H1 (cell line): ENCODE data around the gene DPM2. TPM values are rescaled to one million over a fixed set of nuclear protein-coding genes. Genes with fewer than 3 reads are reported as not detected.

ENCODE experiments used
- CTCF ChIA-PET: fragments of 300-600 bp; sonication (Branson Sonifier 250); formaldehyde crosslinking; loops from one replicate; lab custom pipeline; 2021; ENCODE audit not compliant: partially characterized antibody; lab: Charles Lee
- POLR2A ChIA-PET: fragments of 300-600 bp; sonication (Branson Sonifier 250); formaldehyde crosslinking; loops from one replicate; lab custom pipeline; 2021; ENCODE audit warnings: inconsistent platforms; ENCODE audit not compliant: partially characterized antibody; lab: Charles Lee
- DNase-seq, 2 experiments: peaks; one replicate each; pipeline versions ENCODE4 v3.0.0 to v3.0.0-alpha.2; 2010 to 2022; ENCODE audit warnings: low spot score in 2 of 2, low read depth in 1 of 2, mixed read lengths in 1 of 2
- FAIRE-seq: peaks from 2 replicates; lab custom pipeline; 2011; peaks lifted over from hg19 to GRCh38; lab: Jason Lieb, UNC
- H2AFZ ChIP-seq: 2 replicates; pipeline ENCODE4 v1.8.1; 2012; ENCODE audit warnings: low read length, inconsistent platforms
- H2AK5ac ChIP-seq: 2 replicates; pipeline ENCODE4 v1.6.1; 2013; ENCODE audit warnings: low read depth, low read length
- H2BK120ac ChIP-seq: replicated peaks from 2 replicates; pipeline ENCODE3; 2013; ENCODE audit warnings: low read depth, low read length, inconsistent platforms
- H2BK12ac ChIP-seq: 2 replicates; pipeline ENCODE4 v1.6.1; 2013; ENCODE audit warnings: low read depth, low read length
- H2BK15ac ChIP-seq: 2 replicates; pipeline ENCODE4 v1.6.1; 2013; ENCODE audit warnings: low read length
- H2BK20ac ChIP-seq: 2 replicates; pipeline ENCODE4 v1.6.1; 2013; ENCODE audit warnings: low read length
- H2BK5ac ChIP-seq: 2 replicates; pipeline ENCODE4 v1.6.1; 2013; ENCODE audit warnings: low read depth, low read length
- H3K14ac ChIP-seq: 2 replicates; pipeline ENCODE4 v1.6.1; 2013; ENCODE audit warnings: inconsistent platforms; ENCODE audit not compliant: insufficient read length
- H3K18ac ChIP-seq: 2 replicates; pipeline ENCODE4 v1.6.1; 2013; ENCODE audit warnings: low read length; ENCODE audit errors: extremely low read depth
- H3K23ac ChIP-seq: 2 replicates; pipeline ENCODE4 v1.6.1; 2013; ENCODE audit warnings: inconsistent platforms; ENCODE audit not compliant: insufficient read length
- H3K23me2 ChIP-seq: 2 replicates; pipeline ENCODE4 v1.6.1; 2013; ENCODE audit warnings: low read depth, low read length
- H3K27ac ChIP-seq: 2 replicates; pipeline ENCODE4 v1.6.1; 2011; ENCODE audit warnings: low read depth, low read length, inconsistent platforms
- H3K27me3 ChIP-seq, 4 experiments: replicated peaks in 1 of 4; 1 replicate in 1 of 4; 2 replicates in 3 of 4; pipeline versions ENCODE4 v1.6.1 to v1.8.1; 2011 to 2013; ENCODE audit warnings: low read length in 3 of 4, mild to moderate bottlenecking in 3 of 4, inconsistent platforms in 2 of 4, mixed read lengths in 2 of 4, moderate library complexity in 1 of 4; ENCODE audit not compliant: control insufficient read depth in 3 of 4, insufficient read depth in 3 of 4; ENCODE audit errors: extremely low read depth in 1 of 4
- H3K36me3 ChIP-seq, 4 experiments: 2 replicates each; pipeline versions ENCODE4 v1.6.1 to v1.8.1; 2011 to 2013; ENCODE audit warnings: mild to moderate bottlenecking in 4 of 4, low read length in 3 of 4, moderate library complexity in 2 of 4, control low read depth in 1 of 4, inconsistent platforms in 1 of 4; ENCODE audit not compliant: insufficient read depth in 4 of 4, control insufficient read depth in 2 of 4
- H3K4ac ChIP-seq: replicated peaks from 2 replicates; pipeline ENCODE3; 2013; ENCODE audit warnings: low read length, low read depth, mixed read lengths, inconsistent platforms; ENCODE audit not compliant: insufficient read length
- H3K4me1 ChIP-seq, 4 experiments: replicated peaks in 1 of 4; 1 replicate in 1 of 4; 2 replicates in 3 of 4; pipeline versions ENCODE4 v1.6.1 to v1.8.1; 2011 to 2013; ENCODE audit warnings: low read length in 3 of 4, inconsistent platforms in 2 of 4, mixed read lengths in 1 of 4; ENCODE audit not compliant: insufficient read depth in 4 of 4, control insufficient read depth in 3 of 4
- H3K4me2 ChIP-seq, 2 experiments: 2 replicates each; pipeline versions ENCODE4 v1.6.1 to v1.8.1; 2011 to 2013; ENCODE audit warnings: low read depth in 2 of 2, low read length in 2 of 2, control low read depth in 1 of 2, inconsistent platforms in 1 of 2, mild to moderate bottlenecking in 1 of 2; ENCODE audit not compliant: insufficient read depth in 1 of 2
- H3K4me3 ChIP-seq, 4 experiments: fragments of 200-600, 300-600 bp in 1 of 4; sonication (generic), shearing (Covaris generic), sonication (Bioruptor Twin) in 1 of 4; 2 replicates each; pipeline versions ENCODE4 v1.5.1 to v1.8.1; 2011 to 2016; ENCODE audit warnings: low read length in 4 of 4, low read depth in 3 of 4, control low read depth in 2 of 4, inconsistent platforms in 2 of 4, mild to moderate bottlenecking in 2 of 4, mixed read lengths in 1 of 4, moderate library complexity in 1 of 4; ENCODE audit not compliant: insufficient read depth in 2 of 4; ENCODE audit errors: extremely low read depth in 1 of 4
- H3K56ac ChIP-seq: replicated peaks from 2 replicates; pipeline ENCODE3; 2013; ENCODE audit warnings: low read depth, mild to moderate bottlenecking, mixed read lengths, low read length, inconsistent platforms; ENCODE audit not compliant: insufficient read length
- H3K79me1 ChIP-seq: 2 replicates; pipeline ENCODE4 v1.6.1; 2013; ENCODE audit warnings: low read depth, low read length, control low read depth
- H3K79me2 ChIP-seq, 2 experiments: 2 replicates each; pipeline versions ENCODE4 v1.6.1 to v1.8.1; 2012 to 2013; ENCODE audit warnings: low read length in 2 of 2, mild to moderate bottlenecking in 2 of 2, inconsistent platforms in 1 of 2; ENCODE audit not compliant: insufficient read depth in 2 of 2, control insufficient read depth in 1 of 2
- H3K9ac ChIP-seq, 4 experiments: replicated peaks in 1 of 4; 1 replicate in 1 of 4; 2 replicates in 3 of 4; pipeline versions ENCODE4 v1.6.1 to v1.8.1; 2011 to 2013; ENCODE audit warnings: low read depth in 3 of 4, low read length in 3 of 4, control low read depth in 2 of 4, mild to moderate bottlenecking in 2 of 4, moderate library complexity in 2 of 4, inconsistent platforms in 1 of 4; ENCODE audit errors: extremely low read depth in 1 of 4
- H3K9me3 ChIP-seq, 2 experiments: 2 replicates each; pipeline versions ENCODE4 v1.6.1 to v1.8.1; 2012 to 2013; ENCODE audit warnings: mild to moderate bottlenecking in 2 of 2, moderate library complexity in 2 of 2, control low read depth in 1 of 2, inconsistent platforms in 1 of 2, low read depth in 1 of 2, low read length in 1 of 2, mixed read lengths in 1 of 2; ENCODE audit not compliant: insufficient read depth in 2 of 2
- H4K20me1 ChIP-seq, 2 experiments: replicated peaks in 1 of 2; 2 replicates each; pipeline versions ENCODE3 to v1.8.1; 2011 to 2013; ENCODE audit warnings: inconsistent platforms in 2 of 2, low read length in 2 of 2, mild to moderate bottlenecking in 1 of 2; ENCODE audit not compliant: insufficient read depth in 2 of 2, control insufficient read depth in 1 of 2
- H4K5ac ChIP-seq: 2 replicates; pipeline ENCODE4 v1.6.1; 2013; ENCODE audit warnings: low read length, low read depth, mixed read lengths, inconsistent platforms; ENCODE audit not compliant: insufficient read length
- H4K8ac ChIP-seq: 2 replicates; pipeline ENCODE4 v1.8.0; 2013; ENCODE audit warnings: mild to moderate bottlenecking, moderate library complexity, low read length, inconsistent platforms; ENCODE audit not compliant: insufficient read depth; ENCODE audit errors: extremely low read depth
- H4K91ac ChIP-seq: replicated peaks from 2 replicates; pipeline ENCODE3; 2013; ENCODE audit warnings: low read length, mixed read lengths, inconsistent platforms; ENCODE audit not compliant: insufficient read length
- CBX8 ChIP-seq: fragments of 300-800, 300-1000 bp; sonication (generic); IDR thresholded peaks from 2 replicates; pipeline ENCODE4 v1.7.1; 2016; ENCODE audit warnings: low read depth, low read length, borderline replicate concordance
- CHD1 ChIP-seq: IDR thresholded peaks from 2 replicates; pipeline ENCODE4 v1.6.1; 2012; ENCODE audit warnings: low read depth, low read length, improper control_type of control experiment
- CTBP2 ChIP-seq: IDR thresholded peaks from 2 replicates; pipeline ENCODE4 v1.7.0; 2011; ENCODE audit warnings: borderline replicate concordance, mild to moderate bottlenecking, moderate library complexity, mixed read lengths, low read length; ENCODE audit not compliant: insufficient read depth, insufficient read length
- EZH2 ChIP-seq: fragments of 200-600 bp; sonication (generic); IDR thresholded peaks from 2 replicates; pipeline ENCODE4 v1.7.1; 2012; ENCODE audit warnings: low read depth, mild to moderate bottlenecking, moderate library complexity, low read length, inconsistent platforms; ENCODE audit not compliant: severe bottlenecking
- KDM5A ChIP-seq: fragments of 200-600 bp; IDR thresholded peaks from 2 replicates; pipeline ENCODE4 v1.7.1; 2012; ENCODE audit warnings: mild to moderate bottlenecking, low read length, inconsistent platforms, mixed read lengths
- POLR2A ChIP-seq, 2 experiments: IDR thresholded peaks; 1 replicate in 1 of 2; 2 replicates in 1 of 2; pipeline ENCODE4 v1.6.1; 2011; ENCODE audit warnings: low read depth in 2 of 2, low read length in 2 of 2, mild to moderate bottlenecking in 2 of 2; ENCODE audit errors: control extremely low read depth in 1 of 2
- RAD21 ChIP-seq, 2 experiments: IDR thresholded peaks in 1 of 2; conservative IDR thresholded peaks in 1 of 2; 2 replicates each; pipeline ENCODE4 v1.6.1; 2011; ENCODE audit warnings: low read depth in 2 of 2, low read length in 2 of 2, improper control_type of control experiment in 1 of 2, inconsistent platforms in 1 of 2, mild to moderate bottlenecking in 1 of 2, moderate library complexity in 1 of 2
- TAF1 ChIP-seq: IDR thresholded peaks from 2 replicates; pipeline ENCODE4 v1.6.1; 2011; ENCODE audit warnings: mild to moderate bottlenecking, low read depth, low read length
- WGBS, 2 experiments: shearing (Covaris generic) in 1 of 2; methylation state at CpG; one replicate each; pipeline versions ENCODE4 v1.1.6 to v1.1.7; 2013 to 2015; ENCODE audit warnings: low lambda C conversion rate in 2 of 2, mixed read lengths in 2 of 2, inconsistent platforms in 1 of 2, low coverage in 1 of 2, missing lambda C conversion rate in 1 of 2; ENCODE audit not compliant: insufficient replicate concordance in 2 of 2, insufficient coverage in 1 of 2, insufficient read length in 1 of 2; ENCODE audit errors: extremely low coverage in 1 of 2, missing lambda C conversion rate in 1 of 2; 5-methylcytosine and 5-hydroxymethylcytosine counted together
- polyA plus RNA-seq, 7 experiments: library from polyadenylated mRNA; depleted of rRNA in 3 of 7; stranded (reverse) in 5 of 7; unstranded in 2 of 7; fragments of >200 nt in 5 of 7; fragments of 200-250 nt in 2 of 7; gene quantifications; 1 replicate in 5 of 7; 2 replicates in 1 of 7; 4 replicates in 1 of 7; pipeline versions ENCODE4 v1.2.1 to v1.2.3, GENCODE V29; 2011 to 2013; ENCODE audit warnings: missing spikeins in 2 of 7, mixed read lengths in 2 of 7
- total RNA-seq: library from RNA; stranded (reverse); fragmentation: NEBNext Ultra II Directional; extraction: Animal tissue kit (Norgen Biotek cat#: 25700); gene quantifications from 2 replicates; pipeline ENCODE4 v1.2.1, GENCODE V29; 2021

DPM2 gene
- total and polyA plus RNA-seq, 2 of the 8 experiments (the other 6 are each of a cell fraction or from before 2014, with no cell fraction given) = 45.4 to 95.4 TPM

- Histone ChIP-seq H3K27ac (no peak overlapping the region), H3K9me3 (no peaks in the 10 kb centered on the region), H3K4me3 (no peak overlapping the region), H2AFZ (no peak overlapping the region), H2BK120ac (no peak overlapping the region), H3K56ac (no peak overlapping the region), H2BK15ac (no peak overlapping the region), H4K91ac (no peak overlapping the region), H2BK12ac (no peak overlapping the region), H3K14ac (no peak overlapping the region), H3K27me3 (no peaks in the 10 kb centered on the region), H2AK5ac (no peak overlapping the region), H3K4me2 (no peak overlapping the region), H2BK20ac (no peak overlapping the region), H4K5ac (no peak overlapping the region), H3K36me3 (no peaks in the 10 kb centered on the region), H3K23ac (no peak overlapping the region), H3K4ac (no peak overlapping the region), H2BK5ac (no peak overlapping the region; the same call in 1 of the 2 replicates), H3K79me2 (peaks cover 0 to 98% of the 10 kb centered on the region in 2 experiments; a peak in 2 of 4 replicates), H3K4me1 (peaks cover 0 to 47% (median 13%) of the 10 kb centered on the region in 4 experiments; a peak in 5 of 7 replicates), H3K9ac (no peak overlapping the region), H3K18ac (no peak overlapping the region), H4K8ac (no peak overlapping the region), H4K20me1 (peaks cover 16 to 34% of the 10 kb centered on the region in 2 experiments), H3K79me1 (peaks cover 26% of the 10 kb centered on the region), H3K23me2 (no peaks in the 10 kb centered on the region)
- ChIA-PET CTCF (interaction anchor here (1.0 to 35.5 kb wide), 7 partner anchors 8 to 95 kb away, joined by 3 to 825 read pairs (median 5); no protein-coding TSS in a partner anchor), POLR2A (interaction anchor here (0.7 to 2.3 kb wide), 4 partner anchors 9 to 137 kb away, joined by 3 to 7 read pairs (median 5); no protein-coding TSS in a partner anchor)
- FAIRE-seq = no peak
- WGBS, 2 experiments = 92% methylated on average over 3 of the region's 3 CpGs; no CpG with 5 or more reads in 1 of the 2 experiments
- DNase-seq = no peak
- no peak for TF ChIP-seq EZH2
- no peak for TF ChIP-seq RAD21 (IDR thresholded peaks at IDR 0.05 in 1 of 2, conservative IDR thresholded peaks at IDR 0.05 in 1 of 2; ENCODE audit: low read depth in 2 of 2, low read length in 2 of 2)
- no peak for TF ChIP-seq CHD1
- TF ChIP-seq CTBP2 = no peak
- TF ChIP-seq TAF1 = no peak
- no peak for TF ChIP-seq CBX8
- no peak for TF ChIP-seq POLR2A (IDR thresholded peaks at IDR 0.05; ENCODE audit: control extremely low read depth in 1 of 2, low read depth in 2 of 2, low read length in 2 of 2)
- no peak for TF ChIP-seq KDM5A
Measured at GRCh38 chr9:127963041-127963358, 25.3 kb upstream of the DPM2 start.
